HCT116 (cell line): Measurements from ENCODE around the gene PLCXD1.

Source experiments
- CBX3 ChIP-seq: IDR thresholded peaks from 2 replicates; pipeline ENCODE4 v1.6.1; 2012; ENCODE audit warnings: low read depth
- EZH2 ChIP-seq: fragments of 200-600 bp; sonication (generic); IDR thresholded peaks from 2 replicates; pipeline ENCODE4 v1.6.1; 2017; ENCODE audit warnings: antibody characterized with exemption, mixed run types
- POLR2A ChIP-seq: IDR thresholded peaks from 2 replicates; pipeline ENCODE4 v1.7.0; 2011; ENCODE audit warnings: borderline replicate concordance; ENCODE audit not compliant: insufficient read depth, insufficient read length; ENCODE audit errors: extremely low read depth
- POLR2AphosphoS5 ChIP-seq: IDR thresholded peaks from 2 replicates; pipeline ENCODE4 v1.6.1; 2011; ENCODE audit warnings: mild to moderate bottlenecking, low read depth, low read length, moderate library complexity
- RAD21 ChIP-seq: IDR thresholded peaks from 2 replicates; pipeline ENCODE4 v1.6.1; 2012; ENCODE audit warnings: low read depth, mild to moderate bottlenecking
- TF ChIP-seq, protein P1 (sequence below), 3 experiments: fragments of 200-600 bp in 1 of 3; sonication (generic) in 1 of 3; IDR thresholded peaks in 2 of 3; conservative IDR thresholded peaks in 1 of 3; 2 replicates each; pipeline ENCODE4 v1.5.1; 2012 to 2017; ENCODE audit warnings: low read depth in 2 of 3, low read length in 2 of 3, antibody characterized with exemption in 1 of 3, borderline replicate concordance in 1 of 3, control low read depth in 1 of 3, mild to moderate bottlenecking in 1 of 3, mixed read lengths in 1 of 3, mixed run types in 1 of 3, moderate library complexity in 1 of 3; ENCODE audit not compliant: insufficient read depth in 1 of 3

DNA sequence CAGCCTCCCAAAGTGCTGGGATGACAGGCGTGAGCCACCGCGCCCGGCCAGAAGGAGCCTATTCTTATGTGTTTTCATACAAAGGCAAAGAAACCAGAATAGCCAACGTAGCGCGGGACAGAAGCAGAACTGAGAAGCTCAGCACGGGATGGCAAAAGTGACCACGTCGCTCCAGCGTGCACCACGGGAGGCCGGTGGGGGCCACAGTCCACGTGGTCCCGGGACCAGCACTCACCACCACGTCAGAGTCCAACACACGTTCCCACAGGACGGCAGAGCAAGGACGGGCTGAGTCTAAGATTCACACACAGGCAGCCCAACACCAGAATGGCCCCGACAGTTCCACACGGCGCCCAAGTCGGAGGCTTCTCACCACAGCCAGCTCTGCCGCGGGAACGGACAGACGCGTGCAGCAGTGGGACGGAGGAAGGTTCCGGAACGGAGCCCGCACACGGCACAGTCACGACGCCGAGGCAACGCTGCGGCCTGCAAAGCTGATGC is 56.2 kb downstream of the PLCXD1 start:
- TF ChIP-seq, protein P1, sequence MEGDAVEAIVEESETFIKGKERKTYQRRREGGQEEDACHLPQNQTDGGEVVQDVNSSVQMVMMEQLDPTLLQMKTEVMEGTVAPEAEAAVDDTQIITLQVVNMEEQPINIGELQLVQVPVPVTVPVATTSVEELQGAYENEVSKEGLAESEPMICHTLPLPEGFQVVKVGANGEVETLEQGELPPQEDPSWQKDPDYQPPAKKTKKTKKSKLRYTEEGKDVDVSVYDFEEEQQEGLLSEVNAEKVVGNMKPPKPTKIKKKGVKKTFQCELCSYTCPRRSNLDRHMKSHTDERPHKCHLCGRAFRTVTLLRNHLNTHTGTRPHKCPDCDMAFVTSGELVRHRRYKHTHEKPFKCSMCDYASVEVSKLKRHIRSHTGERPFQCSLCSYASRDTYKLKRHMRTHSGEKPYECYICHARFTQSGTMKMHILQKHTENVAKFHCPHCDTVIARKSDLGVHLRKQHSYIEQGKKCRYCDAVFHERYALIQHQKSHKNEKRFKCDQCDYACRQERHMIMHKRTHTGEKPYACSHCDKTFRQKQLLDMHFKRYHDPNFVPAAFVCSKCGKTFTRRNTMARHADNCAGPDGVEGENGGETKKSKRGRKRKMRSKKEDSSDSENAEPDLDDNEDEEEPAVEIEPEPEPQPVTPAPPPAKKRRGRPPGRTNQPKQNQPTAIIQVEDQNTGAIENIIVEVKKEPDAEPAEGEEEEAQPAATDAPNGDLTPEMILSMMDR (IDR thresholded peaks at IDR 0.05 in 2 of 3, conservative IDR thresholded peaks at IDR 0.05 in 1 of 3; ENCODE audit: borderline replicate concordance in 1 of 3, insufficient read depth in 1 of 3, low read depth in 2 of 3, low read length in 2 of 3): no peak
- TF ChIP-seq EZH2: no peak
- no peak for TF ChIP-seq CBX3
- no peak for TF ChIP-seq POLR2AphosphoS5
- TF ChIP-seq POLR2A: no peak
- no peak for TF ChIP-seq RAD21
